Testis (tissue), 3 donors: ENCODE data around the gene CCBE1. TPM values are rescaled to one million over a fixed set of nuclear protein-coding genes. Genes with fewer than 3 reads are reported as not detected.
"Not testable (repeated sequence)": the region's sequence is repeated elsewhere in the genome, so short reads cannot be mapped to it uniquely, and the experiment has no call there.

ENCODE experiments used
- DNase-seq: peaks from one replicate; pipeline ENCODE4 v3.0.0-alpha.2; 2019
- H3K27ac ChIP-seq, 2 donors: fragments of 200-600 bp; sonication (generic); one replicate each; pipeline ENCODE4 v1.5.1; 2019
- H3K27me3 ChIP-seq: fragments of 200-600 bp; sonication (generic); one replicate; pipeline ENCODE4 v1.5.1; 2019
- H3K36me3 ChIP-seq: fragments of 200-600 bp; sonication (generic); one replicate; pipeline ENCODE4 v1.5.1; 2017; ENCODE audit warnings: low read depth; ENCODE audit errors: missing control alignments
- H3K4me1 ChIP-seq: fragments of 200-600 bp; sonication (generic); one replicate; pipeline ENCODE4 v1.5.1; 2019
- H3K4me3 ChIP-seq, 2 donors: fragments of 200-600 bp; sonication (generic); one replicate each; pipeline ENCODE4 v1.5.1; 2017 to 2019
- H3K9me3 ChIP-seq: fragments of 200-600 bp; sonication (generic); one replicate; pipeline ENCODE4 v1.5.1; 2017
- CTCF ChIP-seq, 3 experiments: fragments of 450-650 bp in 2 of 3; fragments of 200-600 bp in 1 of 3; sonication (generic) in 1 of 3; IDR thresholded peaks; one replicate each; pipeline ENCODE4 v1.5.1; 2016 to 2019; ENCODE audit warnings: antibody characterized with exemption in 3 of 3, mild to moderate bottlenecking in 2 of 3, moderate library complexity in 1 of 3
- POLR2A ChIP-seq: fragments of 450-650 bp; IDR thresholded peaks from one replicate; pipeline ENCODE4 v1.6.1; 2017; ENCODE audit warnings: antibody characterized with exemption, mild to moderate bottlenecking, moderate library complexity
- WGBS, 2 donors: methylation state at CpG; one replicate each; pipeline ENCODE4 v1.1.5; 2018; 5-methylcytosine and 5-hydroxymethylcytosine counted together
- intact Hi-C: fragments of 100-400 bp; cut with DNase I; formaldehyde crosslinking; loops from one replicate; pipeline ENCODE4 v1.15.1; 2023; ENCODE audit warnings: low total_unique reads
- polyA plus RNA-seq: library from polyadenylated mRNA; stranded (reverse); fragments of 350-450 nt; fragmentation: Illumina TruSeq; extraction: RNeasy Lipid Tissue Mini Kit (QIAGEN cat#74804); gene quantifications from one replicate; pipeline ENCODE4 v1.2.3, GENCODE V29; 2014; ENCODE audit warnings: low read depth, low replicate concordance; ENCODE audit not compliant: insufficient read depth
- total RNA-seq, 2 donors: library from RNA; depleted of rRNA; stranded (reverse); fragments of >200 nt; gene quantifications; one replicate each; pipeline ENCODE4 v1.2.3, GENCODE V29; 2016

Gene CCBE1
- total and polyA plus RNA-seq, 3 donors from 2014 or later: 1.8 to 2.6 (median 1.9) TPM

- H3K4me1 ChIP-seq: no peaks in the 10 kb centered on the region
- no peaks in the 10 kb centered on the region for H3K27me3 ChIP-seq
- TF ChIP-seq CTCF (IDR thresholded peaks at IDR 0.05) (no peak), POLR2A (no peak)
- DNase-seq: no peak
- WGBS, 2 donors: 71 to 100% methylated on average over 1 of the region's 1 CpG
- H3K36me3 ChIP-seq: no peaks in the 10 kb centered on the region
- H3K9me3 ChIP-seq: no peaks in the 10 kb centered on the region
- no peak overlapping the region for H3K4me3 ChIP-seq
- H3K27ac ChIP-seq: no peak overlapping the region
- intact Hi-C loops: no loop called here
Measured at GRCh38 chr18:59649591-59649990, 47.6 kb downstream of the CCBE1 start.

GRCh38 chr18:59648469-59648868 is 48.8 kb downstream of the CCBE1 start:
- H3K4me1 ChIP-seq, H3K36me3 ChIP-seq, intact Hi-C loops, DNase-seq, H3K27ac ChIP-seq, H3K4me3 ChIP-seq, H3K27me3 ChIP-seq, H3K9me3 ChIP-seq: not testable (repeated sequence)
- WGBS, 2 donors: 94 to 97% methylated on average over 10 of the region's 10 CpGs

GRCh38 chr18:59646963-59647307 is 50.3 kb downstream of the CCBE1 start:
- H3K27ac ChIP-seq: no peak overlapping the region
- intact Hi-C loops: no loop called here
- no peaks in the 10 kb centered on the region for H3K36me3 ChIP-seq
- H3K4me3 ChIP-seq: no peak overlapping the region
- 78 to 80% methylated on average over 2 of the region's 2 CpGs for whole genome bisulfite sequencing, 2 donors
- TF ChIP-seq POLR2A (no peak), CTCF (IDR thresholded peaks at IDR 0.05) (no peak)
- H3K27me3 ChIP-seq: no peaks in the 10 kb centered on the region
- no peaks in the 10 kb centered on the region for H3K4me1 ChIP-seq
- no peaks in the 10 kb centered on the region for H3K9me3 ChIP-seq
- no peak for DNase-seq

- Histone ChIP-seq H3K4me3 (no peak overlapping the region), H3K9me3 (no peaks in the 10 kb centered on the region), H3K27ac (no peak overlapping the region), H3K36me3 (no peaks in the 10 kb centered on the region), H3K4me1 (no peaks in the 10 kb centered on the region), H3K27me3 (no peaks in the 10 kb centered on the region)
- 84 to 89% methylated on average over 11 of the region's 11 CpGs for WGBS, 2 donors
- TF ChIP-seq POLR2A (no peak), CTCF (IDR thresholded peaks at IDR 0.05) (no peak)
- intact Hi-C loops: no loop called here
- no peak for DNase-seq
Measured at GRCh38 chr18:59646228-59646962, 50.8 kb downstream of the CCBE1 start.

- H3K27ac ChIP-seq: no peak overlapping the region
- H3K9me3 ChIP-seq: no peaks in the 10 kb centered on the region
- no peak for TF ChIP-seq CTCF (IDR thresholded peaks at IDR 0.05)
- no peak for TF ChIP-seq POLR2A
- no peaks in the 10 kb centered on the region for H3K4me1 ChIP-seq
- intact Hi-C loops: no loop called here
- no peak for DNase-seq
- no peaks in the 10 kb centered on the region for H3K36me3 ChIP-seq
- H3K27me3 ChIP-seq: no peaks in the 10 kb centered on the region
- WGBS, 2 donors: 90 to 98% methylated on average over 6 of the region's 6 CpGs
- no peak overlapping the region for H3K4me3 ChIP-seq
Measured at GRCh38 chr18:59643740-59644139, 53.5 kb downstream of the CCBE1 start.
